K562 (cell line): Measurements from ENCODE around the gene DCLK3. TPM values are rescaled to one million over a fixed set of nuclear protein-coding genes. Genes with fewer than 3 reads are reported as not detected.

Experiments
- MGA ChIP-seq: fragments of 450-650 bp; IDR thresholded peaks from 2 replicates; pipeline ENCODE4 v1.6.1; 2016; ENCODE audit warnings: mild to moderate bottlenecking, moderate library complexity
- polyA plus RNA-seq, 8 experiments: library from polyadenylated mRNA; depleted of rRNA in 4 of 8; stranded (reverse) in 5 of 8; unstranded in 3 of 8; fragments of >200 nt; fragmentation: Nextera tagmentation in 2 of 8; fragmentation: Illumina TruSeq in 1 of 8; extraction: Ambion mirVana in 2 of 8; extraction: Trizol in 1 of 8; gene quantifications; 2 replicates each; pipeline versions ENCODE4 v1.2.1 to v1.2.3, GENCODE V29; 2011 to 2014; ENCODE audit warnings: inconsistent platforms in 1 of 8, missing spikeins in 1 of 8
- total RNA-seq, 7 experiments: library from RNA; depleted of rRNA in 6 of 7; stranded (reverse); fragments of >200 nt in 6 of 7; fragmentation: Illumina TruSeq in 2 of 7; extraction: Trizol in 2 of 7; gene quantifications; 2 replicates each; pipeline versions ENCODE4 v1.2.1 to v1.2.3, GENCODE V29; 2011 to 2021; ENCODE audit warnings: low replicate concordance in 1 of 7

Gene DCLK3
- total and polyA plus RNA-seq, 9 of the 15 experiments (the other 6 are each of a cell fraction or from before 2014, with no cell fraction given) = not detected

DNA sequence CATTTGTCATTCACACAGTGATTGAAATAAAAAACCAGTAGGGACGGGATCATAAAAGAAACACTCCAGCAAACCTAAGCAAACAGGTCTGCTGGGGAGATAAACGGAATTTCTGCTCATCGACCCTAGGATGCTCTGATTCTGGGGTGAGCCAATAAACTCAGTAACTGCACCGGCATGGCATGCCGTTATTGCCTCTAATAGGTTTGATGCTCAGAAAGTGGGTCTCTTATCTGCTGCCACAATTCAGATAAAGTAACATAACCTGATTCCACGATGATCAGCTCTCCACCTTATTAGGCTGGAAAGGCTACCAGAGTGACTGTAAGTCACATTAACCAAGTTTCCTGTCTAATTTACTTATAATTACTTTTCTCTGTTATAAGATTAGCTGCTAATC is 19.6 kb downstream of the DCLK3 start (continued):
- no peak for TF ChIP-seq MGA
